OCI-LY7 (cell line): Measurements from ENCODE around the gene AHCY.

ENCODE experiments used
- CTCF ChIP-seq: fragments of 200-600 bp; sonication (generic); conservative IDR thresholded peaks from 2 replicates; pipeline ENCODE4 v1.5.1; 2014; ENCODE audit warnings: mild to moderate bottlenecking, antibody characterized with exemption, low read length, moderate library complexity, mixed read lengths
- EZH2phosphoT487 ChIP-seq: fragments of 200-600 bp; sonication (generic); IDR thresholded peaks from 2 replicates; pipeline ENCODE4 v1.6.1; 2018; ENCODE audit warnings: low read depth, borderline replicate concordance, mild to moderate bottlenecking, mixed run types, antibody characterized with exemption, low read length, moderate library complexity, mixed read lengths

GRCh38 chr20:34240121-34240520 lies 63.0 kb downstream of the AHCY start:
- TF ChIP-seq CTCF (no peak), EZH2phosphoT487 (no peak)
